GM18505 (cell line): ENCODE results near the gene GASK1A.

Experiments used
- ATAC-seq: cut with Tn5 transposase; IDR thresholded peaks from one replicate; pipeline ENCODE4 v1.9.1; 2021; ENCODE audit not compliant: unreplicated experiment
- POLR2A ChIP-seq: IDR thresholded peaks from 4 replicates; pipeline ENCODE4 v1.6.1; 2011; ENCODE audit warnings: borderline replicate concordance; ENCODE audit not compliant: insufficient read depth, insufficient read length; ENCODE audit errors: extremely low read depth

Gene GASK1A

DNA sequence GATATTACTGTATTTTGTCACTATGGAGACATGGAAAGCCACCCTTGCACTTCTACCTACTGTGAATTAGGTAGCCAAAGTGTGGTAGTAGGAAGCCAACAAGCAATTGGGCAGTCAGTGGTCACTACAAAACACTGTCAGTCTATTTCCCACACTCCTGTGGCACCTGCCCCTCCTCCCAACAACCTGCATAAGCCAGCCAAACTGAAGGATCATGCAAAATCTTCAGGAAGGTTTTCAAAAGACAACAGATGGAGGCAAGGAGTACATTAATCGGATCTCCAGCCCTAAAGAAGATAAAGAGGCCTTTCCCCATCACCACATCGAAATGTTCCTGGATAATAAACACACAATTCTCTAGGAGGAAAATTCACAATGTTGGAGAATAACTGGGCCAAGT is 114.9 kb downstream of the GASK1A start:
- no peak for TF ChIP-seq POLR2A
- no peak for ATAC-seq

DNA sequence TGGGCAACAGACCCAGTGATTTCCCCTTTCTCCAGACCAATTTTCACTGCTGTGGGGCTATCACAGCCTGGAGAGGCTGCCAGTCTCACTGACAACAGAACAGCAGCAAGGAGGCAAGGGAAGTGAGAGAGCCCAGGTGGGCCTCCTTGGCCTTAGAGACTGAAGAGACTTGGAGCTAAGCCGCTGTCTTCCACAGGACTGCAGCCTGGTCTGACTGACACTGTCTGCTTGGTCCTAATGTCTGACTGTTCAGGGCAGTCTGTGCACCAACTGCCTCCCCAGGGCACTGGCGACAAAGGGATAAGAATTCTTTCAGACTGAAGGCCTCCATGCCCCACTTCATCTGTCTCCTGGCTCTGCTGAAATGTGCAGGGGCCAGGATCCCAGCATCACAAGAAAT is 115.3 kb downstream of the GASK1A start:
- no peak for ATAC-seq
- no peak for TF ChIP-seq POLR2A

GRCh38 chr3:43094851-43095250 is 115.7 kb downstream of the GASK1A start:
- no peak for TF ChIP-seq POLR2A
- no peak for ATAC-seq

DNA sequence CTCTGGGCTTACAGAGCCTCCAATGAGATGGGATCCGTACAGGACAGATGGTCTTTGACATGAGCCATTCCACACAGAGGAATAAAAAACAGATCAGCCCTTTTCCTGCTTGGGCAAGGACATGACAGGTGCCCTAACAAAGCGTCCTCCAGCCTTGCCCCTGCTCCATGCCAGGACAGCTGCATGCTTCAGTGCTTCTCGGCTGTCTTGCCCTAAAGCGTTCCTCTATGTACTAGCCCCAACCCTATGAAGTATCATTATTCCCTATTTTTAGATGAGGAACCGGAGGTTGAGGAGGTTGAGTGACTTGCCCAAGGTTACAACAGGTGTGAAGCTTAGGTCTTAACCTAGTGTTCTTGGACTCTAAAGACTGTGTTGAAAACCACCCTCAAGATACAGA is 116.3 kb downstream of the GASK1A start:
- no peak for TF ChIP-seq POLR2A
- no peak for ATAC-seq

- no peak for TF ChIP-seq POLR2A
- ATAC-seq = no peak
Observed at GRCh38 chr3:43096761-43097160, 117.7 kb downstream of the GASK1A start.

- ATAC-seq = no peak
Observed at GRCh38 chr3:43097400-43098080, 118.4 kb downstream of the GASK1A start.

DNA sequence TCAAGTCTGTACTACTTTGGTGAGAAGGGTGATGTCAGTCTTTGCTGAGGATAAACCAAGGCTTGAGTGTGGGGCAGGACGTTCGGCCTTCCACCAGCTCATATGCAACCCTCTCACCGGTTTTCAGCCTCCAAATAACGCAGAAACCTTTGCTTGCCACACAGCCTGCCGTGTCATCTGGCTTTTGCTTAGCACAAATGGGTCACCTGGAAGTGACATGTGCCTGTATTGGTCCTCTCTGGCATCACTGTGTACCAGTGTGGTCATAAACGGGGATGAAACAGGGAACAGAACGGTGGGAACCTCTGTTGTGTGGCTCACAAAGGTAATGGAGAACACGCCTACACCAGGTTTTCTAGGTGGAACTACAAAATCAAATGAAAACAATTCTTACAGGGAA is 119.7 kb downstream of the GASK1A start:
- ATAC-seq = no peak
- TF ChIP-seq POLR2A = no peak

More at GRCh38 chr3:43097400-43098080, 118.4 kb downstream of the GASK1A start:
- TF ChIP-seq POLR2A = no peak

DNA sequence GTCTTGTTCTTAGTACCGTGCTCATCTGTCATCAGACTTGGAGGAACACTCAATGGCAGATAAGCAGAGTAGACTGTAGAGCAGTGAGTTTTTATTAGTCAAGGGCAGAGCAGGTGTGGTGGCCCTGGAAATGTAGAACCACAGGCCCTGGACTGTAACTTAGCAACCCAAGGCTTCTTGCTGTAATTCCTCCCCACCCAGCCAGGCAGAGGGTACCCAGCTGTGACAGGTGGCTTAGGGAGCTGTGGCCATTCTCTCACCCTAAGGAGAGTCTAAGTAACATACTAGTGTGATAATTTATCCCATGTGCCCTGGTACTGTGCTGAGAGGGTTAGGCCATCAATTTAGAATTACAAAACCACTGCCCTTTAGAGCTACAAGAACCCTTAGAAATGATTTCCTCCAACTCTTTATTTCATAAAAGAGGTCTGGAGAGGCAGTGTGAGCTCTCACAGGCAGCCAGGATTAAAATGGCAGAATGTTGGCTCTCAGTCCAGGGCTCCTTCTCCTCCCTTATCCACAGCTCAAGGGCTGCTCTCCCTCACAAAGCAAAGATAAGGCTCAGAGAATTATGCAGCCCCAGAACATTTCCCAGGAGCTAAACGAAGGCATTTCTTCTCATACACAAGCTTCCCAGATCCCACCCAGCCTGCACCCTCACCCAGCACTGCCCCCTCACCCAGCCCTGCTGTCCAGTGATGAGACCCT is 123.8 kb downstream of the GASK1A start:
- no peak for ATAC-seq
- no peak for TF ChIP-seq POLR2A

DNA sequence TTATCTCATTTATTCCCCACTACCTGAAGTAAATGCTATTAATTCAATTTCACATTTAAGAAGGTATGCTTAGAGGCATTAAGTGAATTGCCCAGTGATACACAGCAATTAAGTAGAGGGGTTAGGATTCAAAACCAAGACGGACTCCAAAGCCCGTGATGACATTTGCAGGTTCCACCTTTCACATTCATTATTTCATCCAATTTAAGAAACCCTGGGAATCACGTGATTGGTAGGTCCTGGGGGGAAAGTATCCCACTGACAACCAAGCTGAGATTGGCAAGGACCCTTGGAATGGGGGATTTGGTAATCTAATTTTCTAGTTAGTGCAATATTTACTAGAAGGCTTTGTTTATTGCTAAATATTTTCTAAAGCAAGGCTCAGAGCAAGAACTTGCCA is 124.9 kb downstream of the GASK1A start:
- no peak for ATAC-seq
- TF ChIP-seq POLR2A = no peak

- no peak for ATAC-seq
Observed at GRCh38 chr3:43104660-43105595, 125.8 kb downstream of the GASK1A start.

GRCh38 chr3:43105596-43106292 is 126.6 kb downstream of the GASK1A start, which contains the start of gene POMGNT2:
Gene POMGNT2 (minus strand): TSS chr3:43106079. CDS start chr3:43081431, 24,648 bp downstream.
- peak; percentile 88 for ATAC-seq
- TF ChIP-seq POLR2A = no peak

More at GRCh38 chr3:43104660-43105595, 125.8 kb downstream of the GASK1A start:
- TF ChIP-seq POLR2A = no peak

DNA sequence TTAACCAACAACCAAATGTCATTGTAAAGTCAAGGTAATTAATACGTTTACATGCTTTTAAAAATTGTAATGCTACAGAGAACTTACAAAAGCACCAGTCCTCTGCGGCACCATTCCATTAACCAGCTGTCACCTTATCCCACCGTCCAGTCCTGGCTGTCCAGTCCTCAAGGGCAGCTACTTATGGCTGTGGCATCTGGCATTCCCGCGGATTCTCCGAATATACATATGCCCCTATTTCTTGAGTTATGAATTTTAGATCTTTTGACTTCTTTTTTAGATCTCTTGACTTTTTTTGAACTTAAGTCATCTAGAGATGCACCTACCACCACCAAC is 127.2 kb downstream of the GASK1A start:
- ATAC-seq = no peak
- TF ChIP-seq POLR2A = no peak
